Limb (tissue), 2 donors: ENCODE measurements around the gene HRCT1.
"Not testable (repeated sequence)": the region's sequence is repeated elsewhere in the genome, so short reads cannot be mapped to it uniquely, and the experiment has no call there.

Source experiments
- DNase-seq, 2 donors: peaks; one replicate each; pipeline ENCODE4 v3.0.0-alpha.2; 2016; ENCODE audit errors: extremely low spot score in 2 of 2

HRCT1 gene

GRCh38 chr9:35896570-35896969 lies 9.4 kb upstream of the HRCT1 start:
- DNase-seq = no peak

- not testable (repeated sequence) for DNase-seq
Measured at GRCh38 chr9:35897376-35898099, 8.5 kb upstream of the HRCT1 start.

- no peak for DNase-seq
Measured at GRCh38 chr9:35898337-35898736, 7.7 kb upstream of the HRCT1 start.

DNA sequence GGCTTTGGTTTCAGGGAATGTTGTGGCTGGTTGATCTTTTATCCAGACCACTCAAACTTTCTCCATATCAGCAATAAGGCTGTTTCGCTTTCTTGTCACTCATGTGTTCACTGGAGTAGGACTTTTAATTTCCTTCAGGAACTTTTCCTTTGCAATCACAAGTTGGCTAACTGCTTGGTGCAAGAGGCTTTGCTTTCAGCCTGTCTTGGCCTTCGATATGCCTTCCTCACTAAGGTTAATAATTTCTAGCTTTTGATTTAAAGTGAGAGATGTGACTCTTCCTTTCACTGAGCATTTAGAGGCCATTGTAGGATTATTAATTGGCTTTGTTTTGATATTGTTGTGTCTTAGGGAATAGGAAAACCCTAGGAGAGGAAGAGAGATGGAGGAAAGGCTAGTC lies 7.0 kb upstream of the HRCT1 start:
- no peak for DNase-seq

DNA sequence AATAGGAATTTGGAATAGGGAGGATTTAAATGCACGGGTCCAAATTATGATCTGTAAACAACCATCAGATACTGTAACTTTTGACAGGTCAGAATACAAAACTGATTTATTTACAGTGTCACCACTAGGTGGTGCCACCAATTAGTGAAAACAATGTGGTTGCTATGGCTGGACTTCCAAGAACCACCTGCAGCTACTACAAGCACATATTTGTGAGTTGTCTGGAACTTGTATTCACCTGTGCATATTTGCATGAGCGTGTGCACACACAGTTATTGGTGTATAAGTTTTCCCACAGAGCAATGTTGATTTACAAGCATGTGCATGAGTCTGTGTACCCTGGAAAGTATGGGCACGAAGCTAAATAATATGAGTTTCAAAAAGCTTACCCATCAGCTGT lies 3.0 kb upstream of the HRCT1 start:
- peak; percentile 47 to 73 for DNase-seq

DNA sequence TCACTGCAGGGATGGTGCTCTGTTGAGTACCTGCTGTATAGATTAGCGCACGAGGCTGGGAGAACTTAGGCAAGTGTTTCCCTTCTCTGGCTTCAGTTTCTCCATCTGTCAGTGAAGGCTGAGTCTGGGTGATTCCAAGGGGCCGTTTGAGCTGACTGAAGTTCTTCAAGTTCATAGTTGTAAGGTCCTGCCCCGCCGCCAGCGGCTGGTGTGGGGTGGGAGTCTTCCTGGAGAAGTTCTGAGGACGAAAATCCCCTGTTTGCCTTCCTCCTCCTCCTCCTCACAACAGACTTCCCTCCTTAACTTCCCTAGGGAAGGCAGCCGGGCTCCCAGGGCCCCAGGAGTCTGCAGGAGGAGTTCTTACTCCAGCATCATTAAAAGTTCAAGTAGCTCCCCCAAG lies 1.7 kb upstream of the HRCT1 start:
- DNase-seq = no peak

DNA sequence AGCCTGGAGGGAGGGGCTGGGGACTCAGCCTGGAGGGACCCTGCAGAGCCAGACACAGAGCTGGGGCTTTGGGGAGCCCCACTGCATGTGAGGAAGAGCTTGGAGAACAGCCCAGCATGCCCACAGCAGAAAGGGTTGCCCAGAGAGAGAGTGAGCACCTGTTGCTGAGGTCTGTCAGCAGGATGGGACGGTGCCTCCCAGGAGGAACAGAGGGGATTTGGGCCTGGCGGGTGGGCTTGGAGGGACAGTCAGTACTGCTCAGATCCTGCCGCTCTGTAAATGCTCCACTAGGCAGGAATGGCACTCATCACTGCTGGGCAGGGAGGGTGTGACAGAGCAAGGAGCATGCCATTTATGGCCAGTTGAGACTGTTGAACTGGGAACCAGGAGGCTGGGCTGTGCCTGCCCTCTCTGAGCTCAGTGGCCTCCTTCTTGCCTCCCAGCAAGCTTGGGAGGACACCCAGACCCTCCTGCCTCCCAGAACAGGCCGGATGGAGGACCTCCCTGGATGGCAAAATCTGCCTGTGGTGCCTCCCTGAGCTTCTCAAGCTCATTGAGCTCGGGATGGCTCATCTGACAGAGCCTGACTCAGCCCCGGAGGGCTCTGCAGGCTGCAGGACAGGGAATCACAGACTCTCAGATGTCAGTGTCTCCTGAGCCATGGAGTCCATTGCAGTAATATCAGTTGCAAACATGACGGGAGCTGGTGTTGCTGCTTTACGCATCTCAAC lies 786 bp upstream of the HRCT1 start:
- no peak for DNase-seq

DNA sequence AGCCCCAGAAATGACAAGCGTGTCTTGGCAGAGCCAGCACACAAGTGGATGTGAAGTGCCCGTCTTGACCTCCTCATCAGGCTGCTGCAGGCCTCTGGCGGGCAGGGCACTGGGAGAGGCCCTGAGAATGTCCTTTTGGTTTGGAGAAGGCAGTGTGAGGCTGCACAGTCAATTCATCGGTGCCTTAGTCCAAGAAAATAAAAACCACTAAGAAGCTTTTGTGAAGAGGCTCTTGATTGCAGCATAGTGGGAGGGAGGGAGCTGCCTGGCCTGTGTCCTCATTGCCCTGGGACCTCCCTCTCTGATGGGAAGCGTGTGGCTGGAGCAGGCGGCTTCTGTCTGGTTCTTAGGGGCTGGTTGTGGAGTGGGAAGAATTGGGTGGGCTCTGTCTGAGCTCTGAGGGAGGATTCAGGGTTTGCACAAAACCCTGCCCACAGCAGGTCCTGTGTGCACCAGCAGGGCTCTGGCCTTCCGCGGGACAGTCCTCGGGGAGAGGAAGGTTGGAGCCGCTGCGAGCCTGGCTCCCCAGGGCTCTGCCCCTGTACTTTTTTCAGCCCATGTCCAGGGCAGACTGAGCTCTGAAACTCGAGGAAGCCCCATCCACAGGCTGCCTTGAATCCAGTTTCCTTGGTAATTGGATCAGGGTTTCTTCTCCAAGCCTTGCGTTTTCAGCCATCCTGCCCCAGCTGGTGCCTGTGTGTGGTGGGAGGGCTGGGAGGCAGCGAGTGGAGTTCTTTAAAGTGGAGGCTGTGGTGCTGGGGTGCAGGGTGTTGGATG lies 1.1 kb downstream of the HRCT1 start:
- DNase-seq = peak in 1 of 2 donors; percentile 35

DNA sequence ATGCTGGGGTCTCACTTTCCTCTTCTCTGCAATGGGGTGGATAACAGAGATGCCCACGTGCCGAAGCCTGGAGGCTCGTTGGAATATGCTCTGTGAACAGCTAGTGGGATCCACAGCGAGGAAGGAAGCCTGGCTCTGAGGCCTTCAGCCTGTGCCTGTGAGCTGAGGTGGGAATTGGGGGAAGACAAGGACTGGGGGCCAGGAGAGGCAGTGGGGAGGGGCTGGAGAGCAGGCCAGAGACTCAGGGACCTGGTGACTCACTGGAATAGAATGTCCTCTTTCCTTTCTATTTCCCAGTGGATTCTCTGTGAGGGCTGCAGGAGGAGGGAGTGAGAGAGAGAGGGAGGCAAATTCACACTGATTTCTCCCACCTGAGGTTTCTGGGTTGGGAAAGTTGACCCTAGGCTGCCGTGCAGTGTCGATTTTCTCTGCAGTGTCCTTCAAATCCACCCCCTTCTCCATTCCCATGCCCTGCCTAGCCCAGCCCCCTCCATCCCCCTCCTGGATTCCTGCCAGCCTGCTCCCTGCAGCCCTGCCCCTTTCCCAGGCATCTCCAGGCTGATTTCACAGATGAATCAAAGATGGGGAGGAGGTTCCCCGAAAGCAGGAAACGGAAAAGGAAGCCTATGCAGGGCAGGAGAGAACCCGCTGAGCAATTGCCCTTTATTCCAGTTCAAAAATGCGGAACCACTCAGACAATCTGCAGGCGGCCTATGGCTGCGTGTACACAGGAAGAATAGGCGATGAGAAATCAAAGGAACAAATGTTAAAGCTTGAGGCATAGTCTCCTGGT lies 1.9 kb downstream of the HRCT1 start:
- DNase-seq = peak; percentile 76 to 87

- DNase-seq = no peak
Measured at GRCh38 chr9:35908504-35909125, 2.6 kb downstream of the HRCT1 start.

DNA sequence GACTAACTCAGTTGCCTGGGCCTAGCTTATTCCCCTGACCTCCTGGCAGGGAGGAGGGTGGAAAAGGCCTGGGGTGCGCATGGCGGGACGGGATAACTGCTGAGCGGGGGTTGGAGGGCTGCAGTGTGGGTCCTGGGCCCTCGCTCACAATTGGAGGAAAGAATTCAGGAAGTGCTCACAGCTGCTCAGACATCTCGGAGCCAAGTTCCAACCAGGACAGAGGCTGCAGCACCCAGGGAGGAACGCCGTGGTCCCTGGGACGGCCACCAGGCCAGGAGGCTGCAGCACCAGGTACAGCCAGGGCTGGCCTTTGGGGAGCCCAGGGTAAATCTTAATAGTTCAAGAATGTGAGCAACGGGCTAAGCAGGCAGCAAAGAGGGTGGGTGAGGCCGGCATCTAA lies 3.3 kb downstream of the HRCT1 start, which contains the start of gene SPAAR:
Gene SPAAR, plus strand, starts transcription at position 217 of the 400 bp plus-strand sequence. CDS start 974 bp downstream, outside the sequence.
- no peak for DNase-seq

DNA sequence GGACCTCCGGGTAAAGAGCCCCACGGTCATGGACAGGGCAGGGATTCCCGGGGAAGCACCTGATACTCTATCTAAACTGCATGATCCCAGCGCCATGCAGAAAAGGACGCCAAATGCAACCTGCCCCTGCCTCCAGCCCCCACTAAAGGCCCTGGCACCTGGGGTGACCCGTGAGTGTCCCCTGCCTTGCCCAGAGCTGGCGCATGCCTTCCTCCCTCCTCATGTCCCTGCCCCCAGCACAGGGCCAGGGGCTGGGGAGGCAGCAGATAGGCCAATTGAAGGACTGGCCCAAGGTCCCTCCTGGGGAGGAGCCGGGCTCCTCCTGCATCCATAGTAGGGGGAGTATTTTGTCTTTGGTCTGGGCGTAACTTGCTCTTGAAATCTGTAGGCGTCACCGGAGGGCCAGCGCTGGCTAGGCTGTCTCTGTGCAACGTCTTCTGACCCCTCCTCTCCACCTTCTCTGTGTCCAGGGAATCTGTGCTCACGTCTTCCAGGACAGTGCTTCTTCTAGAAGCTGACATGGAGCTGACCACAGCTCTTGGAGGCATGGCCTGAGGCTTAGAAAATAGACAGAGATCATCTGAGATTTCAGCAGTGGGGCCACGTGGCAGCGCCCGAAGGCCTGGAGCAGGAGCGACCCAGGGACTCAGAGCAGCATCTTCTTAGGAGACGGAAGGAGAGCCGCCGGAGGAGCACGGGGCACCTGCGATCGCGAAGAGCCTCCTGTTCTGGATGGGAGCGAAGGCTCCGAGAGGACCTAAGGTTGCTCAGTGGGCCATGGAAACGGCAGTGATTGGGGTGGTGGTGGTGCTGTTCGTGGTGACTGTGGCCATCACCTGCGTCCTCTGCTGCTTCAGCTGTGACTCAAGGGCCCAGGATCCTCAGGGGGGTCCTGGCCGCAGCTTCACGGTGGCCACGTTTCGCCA lies 3.9 kb downstream of the HRCT1 start:
- DNase-seq = no peak

GRCh38 chr9:35910613-35911359 lies 4.8 kb downstream of the HRCT1 start:
- no peak for DNase-seq

GRCh38 chr9:35911690-35912089 lies 5.7 kb downstream of the HRCT1 start:
- DNase-seq = no peak

DNA sequence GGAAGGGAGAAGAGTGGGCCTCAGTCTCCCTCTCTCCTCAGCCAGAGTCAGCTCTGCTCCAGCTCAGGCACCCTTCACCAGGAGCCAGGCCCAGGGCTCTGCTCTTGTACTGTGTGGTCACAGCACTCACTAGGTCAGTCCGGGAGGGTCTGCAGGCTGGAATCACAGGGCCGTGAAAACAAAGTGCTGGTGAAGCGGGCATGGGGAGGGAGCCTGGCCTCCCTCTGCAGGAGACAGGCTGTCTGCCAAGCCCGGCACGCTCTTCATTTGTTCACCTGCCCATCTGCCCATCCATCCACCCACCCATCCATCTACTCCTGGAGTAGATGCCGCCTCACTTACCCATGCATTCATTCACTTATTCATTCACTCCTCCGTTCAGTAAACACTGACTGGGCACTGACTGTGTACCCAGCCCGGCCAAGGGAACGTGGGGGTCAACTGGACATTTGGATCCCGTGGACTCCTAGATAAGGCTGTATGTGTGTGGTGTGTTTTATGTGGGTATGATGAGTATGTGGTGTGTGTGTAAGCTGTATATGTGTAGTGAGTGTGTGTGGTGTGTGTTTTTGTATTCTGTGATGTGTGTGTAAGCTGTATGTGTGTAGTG lies 6.9 kb downstream of the HRCT1 start:
- no peak for DNase-seq

- DNase-seq = not testable (repeated sequence)
Measured at GRCh38 chr9:35913429-35913828, 7.4 kb downstream of the HRCT1 start.

DNA sequence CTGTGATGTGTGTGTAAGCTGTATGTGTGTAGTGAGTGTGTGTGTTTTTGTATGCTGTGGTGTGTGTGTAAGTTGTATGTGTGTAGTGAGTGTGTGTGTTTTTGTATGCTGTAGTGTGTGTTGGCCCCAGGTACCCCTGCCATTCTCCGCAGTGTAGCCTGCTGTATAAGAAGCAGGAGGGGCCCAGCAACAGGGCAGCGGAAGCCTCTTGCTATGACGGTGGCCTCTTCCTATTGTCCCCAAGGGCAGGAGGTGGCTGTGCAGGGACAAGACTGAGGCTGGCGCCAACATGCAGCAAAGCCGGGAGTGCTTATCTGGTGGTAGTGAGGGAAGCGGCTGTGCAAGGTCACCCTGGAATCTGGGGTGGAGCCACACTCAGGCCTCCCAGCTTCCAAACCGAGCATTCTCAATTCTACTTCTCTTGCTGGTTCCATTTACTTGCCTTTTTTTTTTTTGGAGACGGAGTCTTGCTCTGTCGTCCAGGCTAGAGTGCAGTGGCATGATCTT lies 8.4 kb downstream of the HRCT1 start:
- DNase-seq = peak; percentile 18 to 62

GRCh38 chr9:35915681-35916294 lies 9.8 kb downstream of the HRCT1 start:
- DNase-seq = peak in 1 of 2 donors; percentile 33
